Tibial nerve (tissue), 3 donors: Measurements from ENCODE around the gene HCRT.

Experiments
- POLR2A ChIP-seq, 2 donors: fragments of 450-650 bp; IDR thresholded peaks; one replicate each; pipeline ENCODE4 v1.6.1; 2017; ENCODE audit warnings: antibody characterized with exemption in 2 of 2, mild to moderate bottlenecking in 2 of 2, moderate library complexity in 2 of 2
- TF ChIP-seq, protein P1 (sequence below), 5 experiments: fragments of 200-600 bp in 3 of 5; fragments of 450-650 bp in 2 of 5; sonication (generic) in 3 of 5; IDR thresholded peaks; one replicate each; pipeline ENCODE4 v1.5.1; 2016 to 2019; ENCODE audit warnings: antibody characterized with exemption in 5 of 5, mild to moderate bottlenecking in 3 of 5, moderate library complexity in 2 of 5

DNA sequence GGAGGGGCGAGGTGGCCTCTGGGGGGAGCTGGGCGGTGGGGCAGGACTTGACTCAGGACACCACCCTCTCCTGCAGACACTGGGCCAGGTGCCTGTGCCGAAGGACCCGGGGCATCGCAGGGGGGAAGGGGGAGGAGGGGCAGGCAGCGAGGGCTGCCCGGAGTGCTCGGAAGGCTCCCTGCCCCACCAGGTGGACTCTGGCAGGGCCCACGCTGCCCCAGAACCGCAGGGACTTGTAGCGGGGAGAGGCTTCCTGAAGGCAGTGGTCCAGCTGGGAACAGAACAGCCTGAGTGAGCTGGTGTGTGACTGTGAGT lies 4.4 kb upstream of the HCRT start:
- TF ChIP-seq, protein P1, sequence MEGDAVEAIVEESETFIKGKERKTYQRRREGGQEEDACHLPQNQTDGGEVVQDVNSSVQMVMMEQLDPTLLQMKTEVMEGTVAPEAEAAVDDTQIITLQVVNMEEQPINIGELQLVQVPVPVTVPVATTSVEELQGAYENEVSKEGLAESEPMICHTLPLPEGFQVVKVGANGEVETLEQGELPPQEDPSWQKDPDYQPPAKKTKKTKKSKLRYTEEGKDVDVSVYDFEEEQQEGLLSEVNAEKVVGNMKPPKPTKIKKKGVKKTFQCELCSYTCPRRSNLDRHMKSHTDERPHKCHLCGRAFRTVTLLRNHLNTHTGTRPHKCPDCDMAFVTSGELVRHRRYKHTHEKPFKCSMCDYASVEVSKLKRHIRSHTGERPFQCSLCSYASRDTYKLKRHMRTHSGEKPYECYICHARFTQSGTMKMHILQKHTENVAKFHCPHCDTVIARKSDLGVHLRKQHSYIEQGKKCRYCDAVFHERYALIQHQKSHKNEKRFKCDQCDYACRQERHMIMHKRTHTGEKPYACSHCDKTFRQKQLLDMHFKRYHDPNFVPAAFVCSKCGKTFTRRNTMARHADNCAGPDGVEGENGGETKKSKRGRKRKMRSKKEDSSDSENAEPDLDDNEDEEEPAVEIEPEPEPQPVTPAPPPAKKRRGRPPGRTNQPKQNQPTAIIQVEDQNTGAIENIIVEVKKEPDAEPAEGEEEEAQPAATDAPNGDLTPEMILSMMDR (IDR thresholded peaks at IDR 0.05), result no peak
- TF ChIP-seq POLR2A (IDR thresholded peaks at IDR 0.05), result no peak
